Colonic mucosa (tissue), 4 donors: Measurements from ENCODE around the gene SLC2A9. TPM values are rescaled to one million over a fixed set of nuclear protein-coding genes. Genes with fewer than 3 reads are reported as not detected.

ENCODE experiments used
- DNase-seq: peaks from one replicate; pipeline ENCODE4 v3.0.0-alpha.2; 2020
- H3K27ac ChIP-seq: fragments of 200-600 bp; one replicate; pipeline ENCODE4 v1.8.0; 2021
- H3K27me3 ChIP-seq: fragments of 200-600 bp; one replicate; pipeline ENCODE4 v1.8.0; 2021
- H3K36me3 ChIP-seq: fragments of 200-600 bp; one replicate; pipeline ENCODE4 v1.8.0; 2021
- H3K4me1 ChIP-seq: fragments of 200-600 bp; one replicate; pipeline ENCODE4 v1.8.0; 2021; ENCODE audit warnings: mild to moderate bottlenecking
- H3K4me3 ChIP-seq: fragments of 200-600 bp; one replicate; pipeline ENCODE4 v1.8.0; 2021
- H3K9ac ChIP-seq, 2 donors: one replicate each; pipeline ENCODE4 v1.7.0; 2013; ENCODE audit warnings: control low read depth in 2 of 2, low read depth in 2 of 2, low read length in 2 of 2
- H3K9me3 ChIP-seq: fragments of 200-600 bp; one replicate; pipeline ENCODE4 v1.8.0; 2021
- intact Hi-C: fragments of 100-400 bp; cut with DNase I; formaldehyde crosslinking; loops from one replicate; pipeline ENCODE4 v1.14.1; 2022
- total RNA-seq, 2 donors: library from RNA; stranded (reverse); fragmentation: NEBNext Ultra II Directional in 1 of 2; extraction: Animal tissue kit (Norgen Biotek cat#: 25700) in 1 of 2; gene quantifications; one replicate each; pipeline ENCODE4 v1.2.1, GENCODE V29; 2021
- TF ChIP-seq, protein P1 (sequence below): fragments of 200-600 bp; IDR thresholded peaks from one replicate; pipeline ENCODE4 v1.8.0; 2022; ENCODE audit warnings: antibody characterized with exemption, mild to moderate bottlenecking
- donor health status: healthy.
- donor health status: DM: no; HTN: no; CAD: no.
- donor health status: DM: no; HTN: no; CAD: no.

SLC2A9 gene
- total RNA-seq, 2 donors from 2014 or later, result 4.3 to 6.8 TPM

DNA sequence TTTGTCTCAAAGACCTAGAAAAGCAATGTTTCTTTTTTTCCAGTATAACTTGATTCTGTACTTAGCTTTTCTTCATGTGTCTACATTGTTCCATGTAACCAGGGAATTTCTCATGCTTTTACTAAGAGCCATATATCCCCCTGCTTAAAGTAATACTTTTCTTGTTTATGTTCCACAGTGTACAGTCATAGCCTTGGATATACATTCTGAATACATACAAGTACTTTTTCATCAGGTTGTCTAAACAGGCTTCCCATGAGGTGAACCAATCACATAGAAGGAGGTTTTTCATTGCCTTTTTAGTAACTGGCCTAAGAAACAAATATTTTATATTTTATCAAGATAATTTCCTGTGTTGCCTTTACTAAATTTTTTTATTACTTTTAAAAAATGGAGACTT is 52.8 kb downstream of the SLC2A9 start:
- no peak overlapping the region for H3K9ac ChIP-seq
- H3K9me3 ChIP-seq, result no peaks in the 10 kb centered on the region
- no peaks in the 10 kb centered on the region for H3K27me3 ChIP-seq
- no peaks in the 10 kb centered on the region for H3K4me1 ChIP-seq
- intact Hi-C loops, result no loop called here
- H3K4me3 ChIP-seq, result no peak overlapping the region
- no peak overlapping the region for H3K27ac ChIP-seq
- no peak for DNase-seq
- no peaks in the 10 kb centered on the region for H3K36me3 ChIP-seq
- TF ChIP-seq, protein P1, sequence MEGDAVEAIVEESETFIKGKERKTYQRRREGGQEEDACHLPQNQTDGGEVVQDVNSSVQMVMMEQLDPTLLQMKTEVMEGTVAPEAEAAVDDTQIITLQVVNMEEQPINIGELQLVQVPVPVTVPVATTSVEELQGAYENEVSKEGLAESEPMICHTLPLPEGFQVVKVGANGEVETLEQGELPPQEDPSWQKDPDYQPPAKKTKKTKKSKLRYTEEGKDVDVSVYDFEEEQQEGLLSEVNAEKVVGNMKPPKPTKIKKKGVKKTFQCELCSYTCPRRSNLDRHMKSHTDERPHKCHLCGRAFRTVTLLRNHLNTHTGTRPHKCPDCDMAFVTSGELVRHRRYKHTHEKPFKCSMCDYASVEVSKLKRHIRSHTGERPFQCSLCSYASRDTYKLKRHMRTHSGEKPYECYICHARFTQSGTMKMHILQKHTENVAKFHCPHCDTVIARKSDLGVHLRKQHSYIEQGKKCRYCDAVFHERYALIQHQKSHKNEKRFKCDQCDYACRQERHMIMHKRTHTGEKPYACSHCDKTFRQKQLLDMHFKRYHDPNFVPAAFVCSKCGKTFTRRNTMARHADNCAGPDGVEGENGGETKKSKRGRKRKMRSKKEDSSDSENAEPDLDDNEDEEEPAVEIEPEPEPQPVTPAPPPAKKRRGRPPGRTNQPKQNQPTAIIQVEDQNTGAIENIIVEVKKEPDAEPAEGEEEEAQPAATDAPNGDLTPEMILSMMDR, result no peak

GRCh38 chr4:9964879-9965278 is 56.4 kb downstream of the SLC2A9 start:
- TF ChIP-seq, protein P1, result no peak
- H3K9ac ChIP-seq, result no peak overlapping the region
- H3K9me3 ChIP-seq, result no peaks in the 10 kb centered on the region
- DNase-seq, result no peak
- no peaks in the 10 kb centered on the region for H3K4me1 ChIP-seq
- no peak overlapping the region for H3K27ac ChIP-seq
- intact Hi-C loops, result no loop called here
- no peak overlapping the region for H3K4me3 ChIP-seq
- no peaks in the 10 kb centered on the region for H3K27me3 ChIP-seq
- H3K36me3 ChIP-seq, result no peaks in the 10 kb centered on the region

GRCh38 chr4:9963328-9963727 is 58.0 kb downstream of the SLC2A9 start:
- TF ChIP-seq, protein P1, result no peak
- intact Hi-C loops, result no loop called here

DNA sequence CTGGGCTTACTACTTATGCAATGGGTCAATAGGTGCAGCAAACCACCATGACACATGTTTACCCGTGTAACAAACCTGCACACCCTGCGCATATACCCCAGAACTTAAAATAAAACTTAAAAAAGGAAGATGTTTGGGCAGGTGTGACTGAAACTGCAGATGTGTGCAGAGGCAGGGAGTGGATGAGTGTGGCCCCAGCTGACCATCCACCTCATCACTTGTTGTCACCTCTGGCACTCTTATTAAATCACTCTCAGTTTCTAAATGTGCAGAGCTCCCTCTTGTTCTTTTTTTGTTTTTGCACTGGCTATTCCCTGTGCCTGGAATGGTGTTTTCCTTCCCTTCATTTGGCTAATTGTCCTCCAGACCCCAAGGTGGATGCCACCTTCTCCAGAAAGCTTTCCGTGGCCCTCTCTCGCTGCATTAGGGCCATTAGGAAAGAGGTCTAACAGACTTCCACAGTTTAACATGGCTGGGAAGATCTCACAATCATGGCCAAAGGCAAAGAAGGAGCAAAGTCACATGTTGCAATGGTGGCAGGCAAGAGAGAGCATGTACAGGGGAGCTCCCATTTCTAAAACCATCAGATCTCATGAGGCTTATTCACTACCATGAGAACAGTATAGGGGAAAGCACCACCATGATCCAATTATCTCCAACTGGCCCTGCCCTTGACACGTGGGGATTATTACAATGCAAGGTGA is 58.5 kb downstream of the SLC2A9 start:
- DNase-seq, result no peak
- TF ChIP-seq, protein P1, result no peak
- intact Hi-C loops, result no loop called here

More at GRCh38 chr4:9963328-9963727, 58.0 kb downstream of the SLC2A9 start:
- Histone ChIP-seq H3K9me3 (no peaks in the 10 kb centered on the region), H3K27me3 (no peaks in the 10 kb centered on the region), H3K4me1 (no peaks in the 10 kb centered on the region), H3K4me3 (no peak overlapping the region), H3K36me3 (no peaks in the 10 kb centered on the region), H3K9ac (no peak overlapping the region), H3K27ac (no peak overlapping the region)
- no peak for DNase-seq

DNA sequence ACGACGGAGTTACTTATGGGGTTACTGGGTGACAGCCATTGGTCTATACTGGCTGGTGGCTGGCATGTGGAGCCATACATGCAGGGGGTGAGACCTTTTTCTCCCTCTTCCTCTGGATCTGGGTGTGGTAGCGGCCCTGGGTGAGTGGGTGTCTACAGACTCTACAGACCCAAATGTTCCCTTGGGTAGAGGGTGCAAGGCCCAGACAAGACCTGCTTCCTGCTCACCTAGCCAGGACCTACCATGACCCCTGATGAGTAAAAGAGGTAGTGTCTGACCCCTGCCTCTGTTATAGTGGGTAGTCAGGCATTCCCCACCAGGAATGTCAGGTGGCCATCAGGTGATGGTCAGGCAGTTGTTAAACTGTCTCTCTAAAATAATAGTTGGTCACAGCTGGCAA is 66.8 kb downstream of the SLC2A9 start:
- no peaks in the 10 kb centered on the region for H3K36me3 ChIP-seq
- no peaks in the 10 kb centered on the region for H3K27me3 ChIP-seq
- H3K4me1 ChIP-seq, result no peaks in the 10 kb centered on the region
- H3K9me3 ChIP-seq, result no peaks in the 10 kb centered on the region
- no peak overlapping the region for H3K27ac ChIP-seq
- no peak overlapping the region for H3K4me3 ChIP-seq
- H3K9ac ChIP-seq, result no peak overlapping the region
- intact Hi-C loops, result no loop called here
- TF ChIP-seq, protein P1, result no peak
- no peak for DNase-seq

More for the DNA sequence above, 58.5 kb downstream of the SLC2A9 start:
- no peak overlapping the region for H3K27ac ChIP-seq
- no peaks in the 10 kb centered on the region for H3K27me3 ChIP-seq
- H3K9me3 ChIP-seq, result no peaks in the 10 kb centered on the region
- no peaks in the 10 kb centered on the region for H3K4me1 ChIP-seq
- no peak overlapping the region for H3K4me3 ChIP-seq
- H3K9ac ChIP-seq, result no peak overlapping the region
- H3K36me3 ChIP-seq, result no peaks in the 10 kb centered on the region
